ENCODE measurements around the gene FBXO40.

DNA sequence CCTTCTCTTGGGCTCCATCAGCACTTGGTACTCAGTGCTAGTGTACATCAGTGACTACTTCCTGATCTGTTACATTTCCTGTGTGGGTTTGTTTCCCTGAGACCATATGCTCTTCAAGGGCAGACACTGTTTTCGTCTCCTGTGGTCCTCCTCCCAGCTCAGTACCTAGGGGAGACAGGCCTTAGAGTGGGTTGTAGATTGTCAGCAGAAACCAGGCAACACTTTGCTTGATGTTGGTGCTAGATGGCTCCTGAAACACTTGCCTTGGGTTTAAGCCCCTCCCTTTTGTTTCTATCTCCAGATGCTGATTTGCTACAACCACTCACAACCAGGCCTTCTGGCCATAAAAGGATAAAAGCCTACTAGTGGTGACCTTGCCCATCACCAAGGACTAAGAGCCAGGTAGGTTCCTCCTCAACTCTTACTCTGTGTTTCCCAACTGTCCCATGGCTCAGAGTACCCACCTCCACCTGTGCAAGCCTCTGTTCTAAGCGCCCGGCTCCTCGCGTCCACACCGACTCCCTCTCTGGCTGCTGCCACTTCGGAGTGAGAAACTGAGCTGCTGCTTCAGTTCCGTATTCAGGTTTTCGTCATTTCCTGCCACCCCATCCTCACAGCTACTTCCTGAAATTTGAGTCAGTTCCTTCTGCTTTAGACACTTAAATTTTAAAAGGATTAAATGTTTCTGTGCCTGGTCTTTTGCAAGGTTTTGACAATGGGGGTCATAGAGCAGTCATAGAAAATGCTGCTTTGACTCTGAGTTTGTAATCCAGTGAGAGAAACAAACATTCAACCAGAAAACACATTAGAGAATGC, 67.4 kb downstream of the FBXO40 start, which contains the start of gene HCLS1:
- TF ChIP-seq, protein P1, sequence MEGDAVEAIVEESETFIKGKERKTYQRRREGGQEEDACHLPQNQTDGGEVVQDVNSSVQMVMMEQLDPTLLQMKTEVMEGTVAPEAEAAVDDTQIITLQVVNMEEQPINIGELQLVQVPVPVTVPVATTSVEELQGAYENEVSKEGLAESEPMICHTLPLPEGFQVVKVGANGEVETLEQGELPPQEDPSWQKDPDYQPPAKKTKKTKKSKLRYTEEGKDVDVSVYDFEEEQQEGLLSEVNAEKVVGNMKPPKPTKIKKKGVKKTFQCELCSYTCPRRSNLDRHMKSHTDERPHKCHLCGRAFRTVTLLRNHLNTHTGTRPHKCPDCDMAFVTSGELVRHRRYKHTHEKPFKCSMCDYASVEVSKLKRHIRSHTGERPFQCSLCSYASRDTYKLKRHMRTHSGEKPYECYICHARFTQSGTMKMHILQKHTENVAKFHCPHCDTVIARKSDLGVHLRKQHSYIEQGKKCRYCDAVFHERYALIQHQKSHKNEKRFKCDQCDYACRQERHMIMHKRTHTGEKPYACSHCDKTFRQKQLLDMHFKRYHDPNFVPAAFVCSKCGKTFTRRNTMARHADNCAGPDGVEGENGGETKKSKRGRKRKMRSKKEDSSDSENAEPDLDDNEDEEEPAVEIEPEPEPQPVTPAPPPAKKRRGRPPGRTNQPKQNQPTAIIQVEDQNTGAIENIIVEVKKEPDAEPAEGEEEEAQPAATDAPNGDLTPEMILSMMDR (conservative IDR thresholded peaks at IDR 0.05; ENCODE audit: low read depth, low read length), result no peak
- TF ChIP-seq EZH2 (IDR thresholded peaks at IDR 0.05; ENCODE audit: low read length, unreplicated experiment) (no peak), EZH2phosphoT487 (IDR thresholded peaks at IDR 0.05; ENCODE audit: borderline replicate concordance, low read length) (no peak)

Measured in PC-3 (cell line).